Ectodermal cell (in vitro differentiated cells): ENCODE measurements around the gene DHRS12.

Experiments used
- H3K27ac ChIP-seq: 2 replicates; pipeline ENCODE4 v1.7.0; 2013; ENCODE audit warnings: mild to moderate bottlenecking, low read depth, low read length; ENCODE audit not compliant: insufficient read depth, poor library complexity, severe bottlenecking
- H3K27me3 ChIP-seq: 2 replicates; pipeline ENCODE4 v1.7.0; 2013; ENCODE audit warnings: mild to moderate bottlenecking, low read length; ENCODE audit not compliant: insufficient read depth, control insufficient read depth, poor library complexity, severe bottlenecking
- H3K36me3 ChIP-seq: one replicate; pipeline ENCODE4 v1.7.0; 2013; ENCODE audit warnings: low read length; ENCODE audit not compliant: control insufficient read depth, insufficient read depth
- H3K4me1 ChIP-seq: one replicate; pipeline ENCODE4 v1.7.0; 2013; ENCODE audit warnings: low read length; ENCODE audit not compliant: control insufficient read depth, insufficient read depth
- H3K4me3 ChIP-seq: 2 replicates; pipeline ENCODE4 v1.7.0; 2013; ENCODE audit warnings: low read depth, low read length, control low read depth; ENCODE audit not compliant: insufficient read depth
- H3K9me3 ChIP-seq: 2 replicates; pipeline ENCODE4 v1.7.0; 2013; ENCODE audit warnings: mild to moderate bottlenecking, low read length, moderate library complexity; ENCODE audit not compliant: control insufficient read depth
- WGBS, 2 experiments: methylation state at CpG; one replicate each; pipeline ENCODE4 v1.1.7; 2013; ENCODE audit warnings: missing lambda C conversion rate in 2 of 2; 5-methylcytosine and 5-hydroxymethylcytosine counted together

Gene DHRS12

GRCh38 chr13:51740698-51741097 lies 63.3 kb downstream of the DHRS12 start:
- Histone ChIP-seq H3K9me3 (no peaks in the 10 kb centered on the region), H3K27me3 (no peaks in the 10 kb centered on the region), H3K4me3 (no peak overlapping the region), H3K36me3 (no peaks in the 10 kb centered on the region), H3K27ac (no peak overlapping the region), H3K4me1 (no peaks in the 10 kb centered on the region)
- WGBS, 2 experiments, result 92 to 93% methylated on average over 5 of the region's 5 CpGs

GRCh38 chr13:51739027-51739764 lies 64.8 kb downstream of the DHRS12 start:
- Histone ChIP-seq H3K4me1 (no peaks in the 10 kb centered on the region), H3K9me3 (no peaks in the 10 kb centered on the region), H3K27ac (no peak overlapping the region), H3K27me3 (no peaks in the 10 kb centered on the region), H3K4me3 (no peak overlapping the region), H3K36me3 (peaks cover 4% of the 10 kb centered on the region)
- 77 to 88% methylated on average over 6 of the region's 6 CpGs for WGBS, 2 experiments

- Histone ChIP-seq H3K36me3 (peaks cover 4% of the 10 kb centered on the region), H3K4me3 (no peak overlapping the region), H3K9me3 (no peaks in the 10 kb centered on the region), H3K27me3 (no peaks in the 10 kb centered on the region), H3K4me1 (no peaks in the 10 kb centered on the region), H3K27ac (no peak overlapping the region)
- 100% methylated on average over 1 of the region's 2 CpGs; no CpG with 5 or more reads in 1 of the 2 experiments for WGBS, 2 experiments
Observed at GRCh38 chr13:51738226-51738905, 65.6 kb downstream of the DHRS12 start.

- H3K4me3 ChIP-seq, result no peak overlapping the region
- H3K27me3 ChIP-seq, result no peaks in the 10 kb centered on the region
- H3K4me1 ChIP-seq, result no peaks in the 10 kb centered on the region
- peaks cover 4% of the 10 kb centered on the region for H3K36me3 ChIP-seq
- H3K27ac ChIP-seq, result no peak overlapping the region
- 92 to 93% methylated on average over 3 of the region's 3 CpGs for WGBS, 2 experiments
- no peaks in the 10 kb centered on the region for H3K9me3 ChIP-seq
Observed at GRCh38 chr13:51737609-51738008, 66.4 kb downstream of the DHRS12 start.

GRCh38 chr13:51734786-51735185 lies 69.2 kb downstream of the DHRS12 start:
- H3K27me3 ChIP-seq, result no peaks in the 10 kb centered on the region
- 96 to 98% methylated on average over 2 of the region's 2 CpGs for WGBS, 2 experiments
- H3K4me3 ChIP-seq, result no peak overlapping the region
- H3K27ac ChIP-seq, result no peak overlapping the region
- no peaks in the 10 kb centered on the region for H3K9me3 ChIP-seq
- peaks cover 4% of the 10 kb centered on the region for H3K36me3 ChIP-seq
- H3K4me1 ChIP-seq, result no peaks in the 10 kb centered on the region

- Histone ChIP-seq H3K36me3 (peaks cover 4% of the 10 kb centered on the region), H3K27me3 (no peaks in the 10 kb centered on the region), H3K27ac (no peak overlapping the region), H3K4me1 (no peaks in the 10 kb centered on the region), H3K9me3 (no peaks in the 10 kb centered on the region), H3K4me3 (no peak overlapping the region)
- WGBS, 2 experiments, result 87 to 89% methylated on average over 3 of the region's 3 CpGs
Observed at GRCh38 chr13:51733374-51734298, 70.3 kb downstream of the DHRS12 start.

- WGBS, 2 experiments, result 93 to 95% methylated on average over 3 to 4 of the region's 4 CpGs
- peaks cover 4% of the 10 kb centered on the region for H3K36me3 ChIP-seq
- no peaks in the 10 kb centered on the region for H3K4me1 ChIP-seq
- no peak overlapping the region for H3K4me3 ChIP-seq
- H3K27me3 ChIP-seq, result no peaks in the 10 kb centered on the region
- H3K9me3 ChIP-seq, result no peaks in the 10 kb centered on the region
- no peak overlapping the region for H3K27ac ChIP-seq
Observed at GRCh38 chr13:51731759-51732158, 72.2 kb downstream of the DHRS12 start.

- Histone ChIP-seq H3K9me3 (no peaks in the 10 kb centered on the region), H3K4me3 (no peak overlapping the region), H3K36me3 (peaks cover 4% of the 10 kb centered on the region), H3K4me1 (no peaks in the 10 kb centered on the region), H3K27ac (no peak overlapping the region), H3K27me3 (no peaks in the 10 kb centered on the region)
- WGBS, 2 experiments, result 88 to 100% methylated on average over 1 of the region's 1 CpG
Observed at GRCh38 chr13:51730927-51731326, 73.0 kb downstream of the DHRS12 start.

- H3K27ac ChIP-seq, result peak overlapping the region; percentile 50
- H3K36me3 ChIP-seq, result peaks cover 2% of the 10 kb centered on the region
- H3K9me3 ChIP-seq, result no peaks in the 10 kb centered on the region
- H3K4me3 ChIP-seq, result no peak overlapping the region
- no peaks in the 10 kb centered on the region for H3K4me1 ChIP-seq
- H3K27me3 ChIP-seq, result no peaks in the 10 kb centered on the region
- 87% methylated on average over 11 of the region's 11 CpGs for WGBS, 2 experiments
Observed at GRCh38 chr13:51729866-51730553, 74.0 kb downstream of the DHRS12 start.
